Measurements from ENCODE around the gene SLC13A4. TPM values are rescaled to one million over a fixed set of nuclear protein-coding genes. Genes with fewer than 3 reads are reported as not detected.

SLC13A4 gene
- total and polyA plus RNA-seq, 2 of the 4 experiments (the other 2 are of a cell fraction) = 0.10 TPM; not detected in 1

DNA sequence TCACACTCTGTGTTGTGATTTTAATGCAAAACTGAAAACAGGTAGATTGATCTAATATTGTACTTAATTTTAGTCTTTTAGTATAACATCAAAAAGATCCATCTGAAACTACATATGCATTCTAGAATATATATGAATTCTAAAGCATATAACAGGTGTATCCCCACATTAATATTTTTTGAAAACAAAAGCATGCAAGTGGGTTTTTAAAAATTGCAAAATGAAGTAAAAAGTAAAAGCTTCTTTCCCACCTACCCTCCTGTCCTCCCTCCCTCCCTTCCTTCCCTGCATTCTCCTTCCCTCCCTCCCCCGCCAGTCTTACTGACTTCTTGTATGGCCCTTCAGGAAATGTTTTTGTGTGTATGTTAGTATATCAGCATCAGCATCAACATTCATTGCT lies 80.2 kb downstream of the SLC13A4 start:
- H3K23ac ChIP-seq (ENCODE audit: low read depth, low read length) = no peak overlapping the region
- no peaks in the 10 kb centered on the region for H3K79me1 ChIP-seq (ENCODE audit: low read depth in 1 of 2, low read length in 2 of 2)
- H3K9ac ChIP-seq (ENCODE audit: low read depth, low read length) = no peak overlapping the region
- ATAC-seq (ENCODE audit: low read depth) (no peak), DNase-seq (no peak)
- H4K8ac ChIP-seq (ENCODE audit: low read depth in 2 of 2, low read length in 2 of 2) = no peak overlapping the region
- H3K4me2 ChIP-seq (ENCODE audit: low read depth, low read length) = no peak overlapping the region
- H3K56ac ChIP-seq (ENCODE audit: extremely low read depth, insufficient read depth, low read length) = no peak overlapping the region
- no peaks in the 10 kb centered on the region for H3K27me3 ChIP-seq (ENCODE audit: control insufficient read depth, insufficient read depth, low read length)
- no peaks in the 10 kb centered on the region for H4K20me1 ChIP-seq (ENCODE audit: insufficient read depth, low read length)
- H3K18ac ChIP-seq (ENCODE audit: low read depth, low read length) = no peak overlapping the region
- no peak overlapping the region for H4K5ac ChIP-seq (ENCODE audit: low read depth, low read length)
- H3K27ac ChIP-seq (ENCODE audit: insufficient read depth, low read length) = no peak overlapping the region
- ChIA-PET POLR2A (ENCODE audit: unreplicated experiment) (no interaction called here), CTCF (no interaction called here)
- no peaks in the 10 kb centered on the region for H3K4me1 ChIP-seq (ENCODE audit: control insufficient read depth, insufficient read depth, low read length)
- no peak overlapping the region for H3K14ac ChIP-seq (replicated peaks; ENCODE audit: low read depth, low read length)
- no peak overlapping the region for H2AK9ac ChIP-seq (replicated peaks; ENCODE audit: low read depth, low read length, poor library complexity)
- intact Hi-C loops (cut with micrococcal nuclease) (loop anchor here (10.0 kb wide), 1 partner anchor 963 kb away; no protein-coding TSS in a partner anchor), dilution Hi-C loops (cut with HindIII; ENCODE audit: low sequenced_read_pairs, unreplicated experiment) (no loop called here), in situ Hi-C loops (cut with MboI; ENCODE audit: low sequenced_read_pairs) (loop anchor here (10.0 kb wide), 1 partner anchor 373 kb away; no protein-coding TSS in a partner anchor)
- no peak overlapping the region for H3K4ac ChIP-seq (ENCODE audit: low read depth, low read length)
- H2BK5ac ChIP-seq (ENCODE audit: low read depth, low read length, poor library complexity, severe bottlenecking) = no peak overlapping the region
- peaks cover 13% of the 10 kb centered on the region for H3K36me3 ChIP-seq (ENCODE audit: control insufficient read depth, insufficient read depth, low read length)
- H4K91ac ChIP-seq (ENCODE audit: insufficient read depth, low read depth, low read length) = no peak overlapping the region
- 0 out of 2 replicates have a peak, but pooled peaks cover 5% of the 10 kb centered on the region for H3K9me1 ChIP-seq (ENCODE audit: insufficient read depth, low read length)
- no peak overlapping the region for H2BK15ac ChIP-seq (ENCODE audit: low read depth, low read length)
- no peaks in the 10 kb centered on the region for H3K9me3 ChIP-seq (ENCODE audit: control insufficient read depth, insufficient read depth, low read length)
- WGBS, 2 experiments (ENCODE audit: extremely low coverage in 2 of 2, insufficient read length in 1 of 2) = no CpG with 5 or more reads among the region's 1 CpG
- no peak overlapping the region for H2AK5ac ChIP-seq (ENCODE audit: low read depth, low read length)
- no peak for TF ChIP-seq SMC3 (IDR thresholded peaks at IDR 0.05; ENCODE audit: low read depth, low read length)
- no peak for TF ChIP-seq FOS (IDR thresholded peaks at IDR 0.05; ENCODE audit: low read depth, low read length)
- TF ChIP-seq NFE2L2 (IDR thresholded peaks at IDR 0.05; ENCODE audit: low read depth, low read length) = no peak
- TF ChIP-seq, protein P1, sequence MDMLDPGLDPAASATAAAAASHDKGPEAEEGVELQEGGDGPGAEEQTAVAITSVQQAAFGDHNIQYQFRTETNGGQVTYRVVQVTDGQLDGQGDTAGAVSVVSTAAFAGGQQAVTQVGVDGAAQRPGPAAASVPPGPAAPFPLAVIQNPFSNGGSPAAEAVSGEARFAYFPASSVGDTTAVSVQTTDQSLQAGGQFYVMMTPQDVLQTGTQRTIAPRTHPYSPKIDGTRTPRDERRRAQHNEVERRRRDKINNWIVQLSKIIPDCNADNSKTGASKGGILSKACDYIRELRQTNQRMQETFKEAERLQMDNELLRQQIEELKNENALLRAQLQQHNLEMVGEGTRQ (IDR thresholded peaks at IDR 0.05; ENCODE audit: low read depth, low read length) = no peak
- no peak for TF ChIP-seq RCOR1 (IDR thresholded peaks at IDR 0.05; ENCODE audit: insufficient replicate concordance, low read length)
- TF ChIP-seq MAFK (IDR thresholded peaks at IDR 0.05; ENCODE audit: low read depth, low read length) = no peak
- TF ChIP-seq MXI1 (IDR thresholded peaks at IDR 0.05; ENCODE audit: borderline replicate concordance, low read depth, low read length) = no peak
- TF ChIP-seq, protein P2, sequence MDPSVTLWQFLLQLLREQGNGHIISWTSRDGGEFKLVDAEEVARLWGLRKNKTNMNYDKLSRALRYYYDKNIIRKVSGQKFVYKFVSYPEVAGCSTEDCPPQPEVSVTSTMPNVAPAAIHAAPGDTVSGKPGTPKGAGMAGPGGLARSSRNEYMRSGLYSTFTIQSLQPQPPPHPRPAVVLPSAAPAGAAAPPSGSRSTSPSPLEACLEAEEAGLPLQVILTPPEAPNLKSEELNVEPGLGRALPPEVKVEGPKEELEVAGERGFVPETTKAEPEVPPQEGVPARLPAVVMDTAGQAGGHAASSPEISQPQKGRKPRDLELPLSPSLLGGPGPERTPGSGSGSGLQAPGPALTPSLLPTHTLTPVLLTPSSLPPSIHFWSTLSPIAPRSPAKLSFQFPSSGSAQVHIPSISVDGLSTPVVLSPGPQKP (IDR thresholded peaks at IDR 0.05; ENCODE audit: borderline replicate concordance, low read depth, low read length) = no peak
- no peak for TF ChIP-seq RFX5 (IDR thresholded peaks at IDR 0.05; ENCODE audit: low read depth, low read length)
- no peak for TF ChIP-seq CHD1 (IDR thresholded peaks at IDR 0.05; ENCODE audit: low read depth, low read length)
- TF ChIP-seq, protein P3, sequence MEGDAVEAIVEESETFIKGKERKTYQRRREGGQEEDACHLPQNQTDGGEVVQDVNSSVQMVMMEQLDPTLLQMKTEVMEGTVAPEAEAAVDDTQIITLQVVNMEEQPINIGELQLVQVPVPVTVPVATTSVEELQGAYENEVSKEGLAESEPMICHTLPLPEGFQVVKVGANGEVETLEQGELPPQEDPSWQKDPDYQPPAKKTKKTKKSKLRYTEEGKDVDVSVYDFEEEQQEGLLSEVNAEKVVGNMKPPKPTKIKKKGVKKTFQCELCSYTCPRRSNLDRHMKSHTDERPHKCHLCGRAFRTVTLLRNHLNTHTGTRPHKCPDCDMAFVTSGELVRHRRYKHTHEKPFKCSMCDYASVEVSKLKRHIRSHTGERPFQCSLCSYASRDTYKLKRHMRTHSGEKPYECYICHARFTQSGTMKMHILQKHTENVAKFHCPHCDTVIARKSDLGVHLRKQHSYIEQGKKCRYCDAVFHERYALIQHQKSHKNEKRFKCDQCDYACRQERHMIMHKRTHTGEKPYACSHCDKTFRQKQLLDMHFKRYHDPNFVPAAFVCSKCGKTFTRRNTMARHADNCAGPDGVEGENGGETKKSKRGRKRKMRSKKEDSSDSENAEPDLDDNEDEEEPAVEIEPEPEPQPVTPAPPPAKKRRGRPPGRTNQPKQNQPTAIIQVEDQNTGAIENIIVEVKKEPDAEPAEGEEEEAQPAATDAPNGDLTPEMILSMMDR (conservative IDR thresholded peaks at IDR 0.05; ENCODE audit: low read depth, low read length) = no peak
- no peak for TF ChIP-seq CEBPB (IDR thresholded peaks at IDR 0.05; ENCODE audit: low read depth, low read length)
- TF ChIP-seq BHLHE40 (IDR thresholded peaks at IDR 0.05; ENCODE audit: low read depth, low read length) = no peak
- TF ChIP-seq MAZ (IDR thresholded peaks at IDR 0.05; ENCODE audit: borderline replicate concordance, low read depth, low read length) = no peak
- no peak for TF ChIP-seq POLR2A (IDR thresholded peaks at IDR 0.05; ENCODE audit: low read depth, low read length)
- no peak for TF ChIP-seq RAD21 (IDR thresholded peaks at IDR 0.05; ENCODE audit: low read length)
- no peak overlapping the region for H2BK120ac ChIP-seq (ENCODE audit: low read depth, low read length)
- H3K4me3 ChIP-seq (ENCODE audit: insufficient read depth, low read depth, low read length) = no peak overlapping the region
- BruUV-seq (replicated peaks) = no TSS peak
- H2BK20ac ChIP-seq (ENCODE audit: low read depth, low read length) = no peak overlapping the region
- no peak overlapping the region for H2AFZ ChIP-seq (replicated peaks; ENCODE audit: low read length, poor library complexity)

All from IMR-90 (cell line).